GM21515 (cell line): Measurements from ENCODE around the gene AMBP.
"Not testable (repeated sequence)": the region's sequence is repeated elsewhere in the genome, so short reads cannot be mapped to it uniquely, and the experiment has no call there.

Experiments used
- ATAC-seq: cut with Tn5 transposase; IDR thresholded peaks from one replicate; pipeline ENCODE4 v1.9.1; 2021; ENCODE audit not compliant: unreplicated experiment

AMBP gene

GRCh38 chr9:114092336-114092735 is 14.2 kb upstream of the AMBP start:
- no peak for ATAC-seq

- ATAC-seq = no peak
Measured at GRCh38 chr9:114091711-114092110, 13.6 kb upstream of the AMBP start.

- no peak for ATAC-seq
Measured at GRCh38 chr9:114090798-114091197, 12.7 kb upstream of the AMBP start.

- no peak for ATAC-seq
Measured at GRCh38 chr9:114089206-114089840, 11.2 kb upstream of the AMBP start.

- ATAC-seq = no peak
Measured at GRCh38 chr9:114088571-114089170, 10.6 kb upstream of the AMBP start.

- no peak for ATAC-seq
Measured at GRCh38 chr9:114087721-114088120, 9.6 kb upstream of the AMBP start.

- no peak for ATAC-seq
Measured at GRCh38 chr9:114086607-114087006, 8.5 kb upstream of the AMBP start.

- ATAC-seq = no peak
Measured at GRCh38 chr9:114086009-114086408, 7.9 kb upstream of the AMBP start.

- no peak for ATAC-seq
Measured at GRCh38 chr9:114085387-114085789, 7.3 kb upstream of the AMBP start.

GRCh38 chr9:114084282-114085073 is 6.4 kb upstream of the AMBP start:
- ATAC-seq = no peak

GRCh38 chr9:114083666-114084065 is 5.6 kb upstream of the AMBP start:
- ATAC-seq = no peak

GRCh38 chr9:114082763-114083412 is 4.8 kb upstream of the AMBP start:
- not testable (repeated sequence) for ATAC-seq

GRCh38 chr9:114082017-114082762 is 4.1 kb upstream of the AMBP start:
- peak; percentile 78 for ATAC-seq

GRCh38 chr9:114081441-114082016 is 3.4 kb upstream of the AMBP start:
- ATAC-seq = no peak

GRCh38 chr9:114080773-114081440 is 2.8 kb upstream of the AMBP start:
- ATAC-seq = no peak

- no peak for ATAC-seq
Measured at GRCh38 chr9:114080195-114080772, 2.2 kb upstream of the AMBP start.

- ATAC-seq = no peak
Measured at GRCh38 chr9:114078781-114079156, 669 bp upstream of the AMBP start.

GRCh38 chr9:114077162-114077837 is 800 bp downstream of the AMBP start:
- no peak for ATAC-seq
